ENCODE results near the gene VPS13D. TPM values are rescaled to one million over a fixed set of nuclear protein-coding genes. Genes with fewer than 3 reads are reported as not detected.
A peak's percentile ranks its signal among the peaks of the same experiment; 100 is the strongest.

The VPS13D gene, protein sequence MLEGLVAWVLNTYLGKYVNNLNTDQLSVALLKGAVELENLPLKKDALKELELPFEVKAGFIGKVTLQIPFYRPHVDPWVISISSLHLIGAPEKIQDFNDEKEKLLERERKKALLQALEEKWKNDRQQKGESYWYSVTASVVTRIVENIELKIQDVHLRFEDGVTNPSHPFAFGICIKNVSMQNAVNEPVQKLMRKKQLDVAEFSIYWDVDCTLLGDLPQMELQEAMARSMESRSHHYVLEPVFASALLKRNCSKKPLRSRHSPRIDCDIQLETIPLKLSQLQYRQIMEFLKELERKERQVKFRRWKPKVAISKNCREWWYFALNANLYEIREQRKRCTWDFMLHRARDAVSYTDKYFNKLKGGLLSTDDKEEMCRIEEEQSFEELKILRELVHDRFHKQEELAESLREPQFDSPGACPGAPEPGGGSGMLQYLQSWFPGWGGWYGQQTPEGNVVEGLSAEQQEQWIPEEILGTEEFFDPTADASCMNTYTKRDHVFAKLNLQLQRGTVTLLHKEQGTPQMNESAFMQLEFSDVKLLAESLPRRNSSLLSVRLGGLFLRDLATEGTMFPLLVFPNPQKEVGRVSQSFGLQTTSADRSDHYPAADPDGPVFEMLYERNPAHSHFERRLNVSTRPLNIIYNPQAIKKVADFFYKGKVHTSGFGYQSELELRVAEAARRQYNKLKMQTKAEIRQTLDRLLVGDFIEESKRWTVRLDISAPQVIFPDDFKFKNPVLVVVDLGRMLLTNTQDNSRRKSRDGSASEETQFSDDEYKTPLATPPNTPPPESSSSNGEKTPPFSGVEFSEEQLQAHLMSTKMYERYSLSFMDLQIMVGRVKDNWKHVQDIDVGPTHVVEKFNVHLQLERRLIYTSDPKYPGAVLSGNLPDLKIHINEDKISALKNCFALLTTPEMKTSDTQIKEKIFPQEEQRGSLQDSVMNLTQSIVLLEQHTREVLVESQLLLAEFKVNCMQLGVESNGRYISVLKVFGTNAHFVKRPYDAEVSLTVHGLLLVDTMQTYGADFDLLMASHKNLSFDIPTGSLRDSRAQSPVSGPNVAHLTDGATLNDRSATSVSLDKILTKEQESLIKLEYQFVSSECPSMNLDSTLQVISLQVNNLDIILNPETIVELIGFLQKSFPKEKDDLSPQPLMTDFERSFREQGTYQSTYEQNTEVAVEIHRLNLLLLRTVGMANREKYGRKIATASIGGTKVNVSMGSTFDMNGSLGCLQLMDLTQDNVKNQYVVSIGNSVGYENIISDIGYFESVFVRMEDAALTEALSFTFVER (N-terminal part only)
- 20.8 TPM for total RNA-seq (2013)
- polyA plus RNA-seq (10 to 100 TPM in 1 of 3 donors, 1 to 10 TPM in 2; 3.6 to 20.2 (median 5.1) TPM), polyA minus RNA-seq (20.4 and 21.1 TPM in 2 replicates), total RNA-seq (76.6 to 373 (median 201) reads per million in 11 experiments)

DNA sequence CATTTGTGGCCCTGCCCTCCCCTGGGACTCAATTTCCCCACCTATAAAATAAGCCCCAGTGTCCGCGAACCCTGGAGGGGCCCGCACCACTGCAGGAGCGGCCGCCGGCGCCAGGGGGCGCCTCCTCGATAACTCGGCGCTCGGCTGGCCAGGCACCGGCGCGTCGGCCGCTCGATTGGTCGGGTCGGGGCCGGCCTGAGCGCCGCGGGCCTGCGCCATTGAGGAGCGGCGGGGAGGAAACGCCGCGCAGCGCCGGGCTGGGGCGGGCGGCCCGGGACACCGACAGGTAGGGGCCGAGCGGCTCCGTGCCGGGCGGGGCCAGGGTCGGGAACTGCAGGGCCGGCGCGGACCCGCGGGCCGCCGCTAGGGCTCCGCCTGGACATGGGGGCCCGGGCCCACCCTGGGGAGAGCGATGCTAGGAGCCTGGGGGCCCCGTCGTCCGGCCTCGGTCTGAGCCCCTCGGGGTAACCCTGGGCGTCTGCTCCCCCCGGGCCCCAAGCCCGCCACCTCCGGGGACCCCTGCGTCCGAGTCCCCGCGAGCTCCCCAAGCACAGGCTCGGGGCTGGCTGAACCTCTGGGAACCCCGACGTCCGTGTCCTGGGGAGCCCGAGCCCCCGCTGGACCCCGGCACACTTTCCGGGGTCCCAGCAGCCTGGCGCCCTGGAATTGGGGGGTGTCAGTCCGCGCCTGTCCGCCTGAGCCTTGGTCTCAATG is at the start of gene VPS13D:
Gene VPS13D (plus strand): TSS at position 196 of the 714 bp plus-strand sequence. CDS start 4,237 bp downstream, outside the sequence.
- Histone ChIP-seq H3K4me1 (ENCODE audit: control insufficient read depth in 1 of 2, insufficient read depth in 2 of 2, low read length in 2 of 2) (peaks cover 12 to 14% of the 10 kb centered on the region in 2 donors), H3K27me3 (ENCODE audit: control insufficient read depth in 2 of 2, insufficient read depth in 2 of 2, low read length in 2 of 2) (no peaks in the 10 kb centered on the region), H3K36me3 (replicated peaks in 1 of 2; ENCODE audit: control insufficient read depth in 1 of 2, insufficient read depth in 2 of 2, low read length in 2 of 2) (peaks cover 3 to 14% of the 10 kb centered on the region in 2 donors), H4K20me1 (ENCODE audit: insufficient read depth, low read length) (peaks cover 43% of the 10 kb centered on the region), H2AFZ (ENCODE audit: insufficient read depth, low read depth, low read length, poor library complexity, severe bottlenecking) (peak within 1 kb of the TSS; percentile 90), H3K27ac (ENCODE audit: low read depth in 1 of 2, low read length in 2 of 2) (peak within 1 kb of the TSS in 1 of 2 donors; percentile 80), H3K9ac (ENCODE audit: insufficient read depth, low read length, poor library complexity, severe bottlenecking) (peak within 1 kb of the TSS; percentile 95), H3K9me3 (replicated peaks in 1 of 2; ENCODE audit: control insufficient read depth in 1 of 2, insufficient read depth in 1 of 2, low read length in 2 of 2) (no peaks in the 10 kb centered on the region), H3K4me3 (replicated peaks in 1 of 3; ENCODE audit: low read depth in 2 of 3, low read length in 3 of 3) (peak within 1 kb of the TSS; percentile 59 to 97 (median 93)), H3K79me2 (ENCODE audit: insufficient read depth, low read length) (peaks cover 29% of the 10 kb centered on the region), H3K4me2 (replicated peaks; ENCODE audit: extremely low read depth, low read length, poor library complexity, severe bottlenecking) (peak within 1 kb of the TSS; percentile 98)
- Mint-ChIP-seq H3K36me3 (peaks cover 7% of the 10 kb centered on the region in 2 donors), H3K4me1 (peaks cover 16% of the 10 kb centered on the region), H3K27ac (peak within 1 kb of the TSS in 4 of 7 donors; percentile 56 to 88 (median 80)), H3K27me3 (ENCODE audit: low read depth in 3 of 3) (peaks cover 0 to 2% (median 0%) of the 10 kb centered on the region in 3 donors), H3K9me3 (no peaks in the 10 kb centered on the region), H3K4me3 (peak within 1 kb of the TSS; percentile 90 to 93)
- intact Hi-C loops (cut with micrococcal nuclease): no loop called here
- DNase-seq: peak; percentile 66 to 86 (median 79)
- WGBS (ENCODE audit: insufficient coverage): 0% methylated on average over 74 of the region's 77 CpGs
- TF ChIP-seq, protein P1, sequence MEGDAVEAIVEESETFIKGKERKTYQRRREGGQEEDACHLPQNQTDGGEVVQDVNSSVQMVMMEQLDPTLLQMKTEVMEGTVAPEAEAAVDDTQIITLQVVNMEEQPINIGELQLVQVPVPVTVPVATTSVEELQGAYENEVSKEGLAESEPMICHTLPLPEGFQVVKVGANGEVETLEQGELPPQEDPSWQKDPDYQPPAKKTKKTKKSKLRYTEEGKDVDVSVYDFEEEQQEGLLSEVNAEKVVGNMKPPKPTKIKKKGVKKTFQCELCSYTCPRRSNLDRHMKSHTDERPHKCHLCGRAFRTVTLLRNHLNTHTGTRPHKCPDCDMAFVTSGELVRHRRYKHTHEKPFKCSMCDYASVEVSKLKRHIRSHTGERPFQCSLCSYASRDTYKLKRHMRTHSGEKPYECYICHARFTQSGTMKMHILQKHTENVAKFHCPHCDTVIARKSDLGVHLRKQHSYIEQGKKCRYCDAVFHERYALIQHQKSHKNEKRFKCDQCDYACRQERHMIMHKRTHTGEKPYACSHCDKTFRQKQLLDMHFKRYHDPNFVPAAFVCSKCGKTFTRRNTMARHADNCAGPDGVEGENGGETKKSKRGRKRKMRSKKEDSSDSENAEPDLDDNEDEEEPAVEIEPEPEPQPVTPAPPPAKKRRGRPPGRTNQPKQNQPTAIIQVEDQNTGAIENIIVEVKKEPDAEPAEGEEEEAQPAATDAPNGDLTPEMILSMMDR (IDR thresholded peaks at IDR 0.05): peak; percentile 98

All from CD14-positive monocyte (primary cell).